ENCODE results near the gene SPRY2.
"Not testable (repeated sequence)": the region's sequence is repeated elsewhere in the genome, so short reads cannot be mapped to it uniquely, and the experiment has no call there.

Gene SPRY2

GRCh38 chr13:80348314-80348713 is 7.4 kb upstream of the SPRY2 start:
- peaks cover 10% of the 10 kb centered on the region for H3K27me3 ChIP-seq (ENCODE audit: insufficient read depth, low read length)
- no peak overlapping the region for H3K9ac ChIP-seq (ENCODE audit: low read depth, low read length)
- no peak overlapping the region for H3K4me3 ChIP-seq (ENCODE audit: low read length)

DNA sequence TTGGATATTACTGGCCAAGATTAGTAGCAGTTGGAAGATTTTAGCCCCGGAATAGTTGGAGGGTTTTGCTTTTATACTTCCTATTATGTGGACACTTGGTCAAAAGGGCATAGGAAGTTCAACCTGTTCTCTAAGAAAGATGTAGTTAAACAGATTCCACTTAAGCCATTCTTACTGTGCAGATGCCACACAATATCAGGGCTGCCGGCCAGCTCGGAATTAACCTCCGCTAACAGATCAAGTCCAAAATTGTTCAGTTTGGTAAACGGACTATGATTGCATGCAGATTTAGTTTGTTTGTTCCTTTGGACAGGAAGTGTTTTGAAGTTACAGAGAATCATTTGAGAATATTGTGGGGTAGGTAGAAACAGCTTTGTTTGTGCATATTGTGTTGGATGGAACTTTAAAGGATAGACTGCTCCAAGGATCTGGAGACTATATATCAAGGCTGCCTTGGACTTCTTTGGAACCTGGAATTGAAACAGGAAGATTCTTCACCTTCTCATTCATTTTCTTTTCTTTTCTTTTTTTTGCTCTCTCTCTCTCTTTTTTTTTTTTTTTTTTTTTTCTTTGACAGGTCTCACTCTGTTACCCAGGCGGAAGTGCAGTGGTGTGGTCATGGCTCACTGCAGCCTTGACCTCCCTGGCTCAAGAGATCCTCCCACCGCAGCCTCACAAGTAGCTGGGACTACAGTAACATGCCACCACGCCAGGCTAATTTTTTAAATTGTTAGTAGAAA is 5.0 kb upstream of the SPRY2 start:
- Histone ChIP-seq H3K4me3 (ENCODE audit: low read length) (no peak overlapping the region), H3K9ac (ENCODE audit: low read depth, low read length) (no peak overlapping the region), H3K27me3 (ENCODE audit: insufficient read depth, low read length) (peaks cover 14% of the 10 kb centered on the region), H3K9me3 (ENCODE audit: insufficient read depth, low read depth, low read length) (no peaks in the 10 kb centered on the region), H3K36me3 (ENCODE audit: insufficient read depth, low read depth, low read length) (no peaks in the 10 kb centered on the region), H3K4me1 (ENCODE audit: insufficient read depth, low read length) (peaks cover 25% of the 10 kb centered on the region), H3K27ac (ENCODE audit: low read length) (no peak overlapping the region)

More at GRCh38 chr13:80348314-80348713, 7.4 kb upstream of the SPRY2 start:
- Histone ChIP-seq H3K27ac (ENCODE audit: low read length) (no peak overlapping the region), H3K4me1 (ENCODE audit: insufficient read depth, low read length) (peaks cover 16% of the 10 kb centered on the region), H3K36me3 (ENCODE audit: insufficient read depth, low read depth, low read length) (no peaks in the 10 kb centered on the region), H3K9me3 (ENCODE audit: insufficient read depth, low read depth, low read length) (no peaks in the 10 kb centered on the region)

DNA sequence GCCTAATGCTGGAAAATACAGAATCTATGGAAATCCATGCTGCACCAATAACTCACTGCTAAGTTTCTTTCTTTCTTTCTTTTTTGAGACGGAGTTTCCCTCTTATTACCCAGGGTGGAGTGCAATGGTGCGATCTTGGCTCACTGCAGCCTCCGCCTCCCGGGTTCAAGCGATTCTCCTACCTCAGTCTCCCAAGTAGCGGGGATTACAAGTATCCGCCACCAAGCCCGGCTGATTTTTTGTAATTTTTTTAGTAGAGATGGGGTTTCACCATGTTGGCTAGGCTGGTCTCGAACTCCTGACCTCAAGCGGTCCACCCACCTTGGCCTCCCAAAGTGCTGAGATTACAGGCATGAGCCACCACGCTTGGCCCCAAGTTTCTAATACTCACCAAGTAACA is 3.1 kb upstream of the SPRY2 start:
- peaks cover 14% of the 10 kb centered on the region for H3K27me3 ChIP-seq (ENCODE audit: insufficient read depth, low read length)
- not testable (repeated sequence) for H3K9me3 ChIP-seq (ENCODE audit: insufficient read depth, low read depth, low read length); H3K27ac ChIP-seq (ENCODE audit: low read length); H3K36me3 ChIP-seq (ENCODE audit: insufficient read depth, low read depth, low read length); H3K9ac ChIP-seq (ENCODE audit: low read depth, low read length); H3K4me3 ChIP-seq (ENCODE audit: low read length)
- H3K4me1 ChIP-seq (ENCODE audit: insufficient read depth, low read length), result peaks cover 25% of the 10 kb centered on the region

DNA sequence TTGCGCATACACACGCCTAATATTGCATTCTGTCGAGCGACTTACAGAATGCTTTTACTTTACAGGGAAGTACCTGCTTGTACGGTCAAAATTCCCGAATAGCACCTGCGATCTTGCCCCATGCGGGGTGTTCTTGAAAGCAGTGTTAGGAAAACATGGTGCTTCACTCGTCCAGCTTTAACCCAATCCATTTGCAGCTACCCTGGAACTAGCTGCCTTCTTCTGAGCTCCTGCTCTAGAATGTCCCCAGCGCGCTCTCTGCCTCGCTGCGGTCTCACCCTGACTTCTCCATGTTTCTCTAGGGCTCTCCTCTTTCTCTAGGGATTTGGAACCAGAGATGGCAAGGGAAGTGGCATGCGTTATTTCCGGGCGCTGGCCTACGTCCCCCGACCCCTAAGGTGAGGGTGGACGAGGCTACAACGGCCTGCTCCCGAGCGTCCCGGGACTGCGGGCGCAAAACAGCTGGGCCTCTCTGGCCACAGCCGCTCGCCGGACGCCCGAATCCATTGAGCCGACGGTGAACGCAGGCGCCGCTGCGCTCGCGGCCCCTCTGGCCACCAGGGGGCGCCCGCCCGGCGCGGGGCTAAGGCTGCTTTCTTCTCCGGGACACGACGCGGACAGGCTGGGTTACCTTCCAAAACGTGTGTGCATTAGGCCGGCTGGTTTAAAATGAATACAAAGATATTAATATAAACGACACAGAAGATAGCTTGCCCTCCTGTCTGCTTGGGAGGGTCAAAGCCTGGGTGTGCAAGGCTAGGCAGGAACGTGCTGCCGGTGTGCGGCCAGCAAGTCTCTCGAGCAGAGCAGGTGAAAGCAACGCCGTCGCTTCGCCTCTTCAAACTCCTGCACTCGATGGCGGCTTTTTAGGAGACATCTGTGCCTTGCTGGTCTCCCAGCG is 1.8 kb upstream of the SPRY2 start:
- H3K36me3 ChIP-seq (ENCODE audit: insufficient read depth, low read depth, low read length), result peaks cover 8% of the 10 kb centered on the region
- peaks cover 25% of the 10 kb centered on the region for H3K4me1 ChIP-seq (ENCODE audit: insufficient read depth, low read length)
- H3K4me3 ChIP-seq (ENCODE audit: low read length), result peak overlapping the region; percentile 92
- H3K9me3 ChIP-seq (ENCODE audit: insufficient read depth, low read depth, low read length), result no peaks in the 10 kb centered on the region
- H3K27me3 ChIP-seq (ENCODE audit: insufficient read depth, low read length), result peaks cover 14% of the 10 kb centered on the region
- H3K27ac ChIP-seq (ENCODE audit: low read length), result peak overlapping the region; percentile 26
- H3K9ac ChIP-seq (ENCODE audit: low read depth, low read length), result peak overlapping the region; percentile 97; the same call in 1 of the 2 replicates

DNA sequence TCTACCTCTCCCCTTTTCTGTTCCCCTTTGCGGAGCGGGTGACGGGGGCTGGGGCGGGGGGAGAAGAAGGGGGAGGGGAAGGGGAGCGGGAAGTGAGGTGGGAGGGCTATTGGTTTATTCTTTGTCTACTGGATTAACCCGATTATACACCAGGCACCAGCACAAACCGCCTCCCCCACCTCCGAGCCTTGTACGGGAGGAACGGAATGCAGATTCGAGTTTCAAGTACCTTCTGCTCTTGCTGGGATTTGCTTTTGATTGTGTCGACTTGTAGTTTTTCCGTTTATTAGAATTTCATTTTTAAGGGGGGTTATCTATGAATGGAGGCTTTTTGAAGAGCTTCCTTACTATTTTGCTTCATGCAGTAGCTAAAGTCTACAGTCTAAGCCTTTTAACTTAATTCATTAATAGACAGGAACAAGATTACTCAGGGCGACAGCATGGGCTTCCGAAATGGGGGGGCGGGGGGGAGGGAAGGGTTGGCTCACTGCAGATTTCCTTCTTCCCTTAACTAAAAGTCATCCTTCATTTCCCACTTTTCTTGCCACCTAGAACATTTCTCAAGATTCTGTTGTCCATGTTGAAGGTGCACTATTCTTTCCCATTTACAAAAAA is 937 bp upstream of the SPRY2 start:
- Histone ChIP-seq H3K27me3 (ENCODE audit: insufficient read depth, low read length) (peaks cover 14% of the 10 kb centered on the region), H3K9me3 (ENCODE audit: insufficient read depth, low read depth, low read length) (no peaks in the 10 kb centered on the region), H3K9ac (ENCODE audit: low read depth, low read length) (peak overlapping the region; percentile 97), H3K27ac (ENCODE audit: low read length) (peak overlapping the region; percentile 95), H3K36me3 (ENCODE audit: insufficient read depth, low read depth, low read length) (peaks cover 17% of the 10 kb centered on the region), H3K4me3 (ENCODE audit: low read length) (peak overlapping the region; percentile 92), H3K4me1 (ENCODE audit: insufficient read depth, low read length) (peaks cover 29% of the 10 kb centered on the region)

GRCh38 chr13:80340651-80341100 is 250 bp downstream of the SPRY2 start:
- Histone ChIP-seq H3K9me3 (ENCODE audit: insufficient read depth, low read depth, low read length) (no peaks in the 10 kb centered on the region), H3K9ac (ENCODE audit: low read depth, low read length) (peak overlapping the region; percentile 100), H3K27ac (ENCODE audit: low read length) (peak overlapping the region; percentile 95), H3K4me1 (ENCODE audit: insufficient read depth, low read length) (peaks cover 32% of the 10 kb centered on the region), H3K36me3 (ENCODE audit: insufficient read depth, low read depth, low read length) (peaks cover 29% of the 10 kb centered on the region), H3K4me3 (ENCODE audit: low read length) (peak overlapping the region; percentile 92), H3K27me3 (ENCODE audit: insufficient read depth, low read length) (peaks cover 14% of the 10 kb centered on the region)

GRCh38 chr13:80339912-80340650 is 845 bp downstream of the SPRY2 start:
- H3K4me3 ChIP-seq (ENCODE audit: low read length), result peak overlapping the region; percentile 92
- H3K27ac ChIP-seq (ENCODE audit: low read length), result peak overlapping the region; percentile 95
- peaks cover 35% of the 10 kb centered on the region for H3K36me3 ChIP-seq (ENCODE audit: insufficient read depth, low read depth, low read length)
- H3K9me3 ChIP-seq (ENCODE audit: insufficient read depth, low read depth, low read length), result no peaks in the 10 kb centered on the region
- H3K9ac ChIP-seq (ENCODE audit: low read depth, low read length), result peak overlapping the region; percentile 100
- H3K4me1 ChIP-seq (ENCODE audit: insufficient read depth, low read length), result peaks cover 31% of the 10 kb centered on the region
- H3K27me3 ChIP-seq (ENCODE audit: insufficient read depth, low read length), result peaks cover 14% of the 10 kb centered on the region

- peaks cover 14% of the 10 kb centered on the region for H3K27me3 ChIP-seq (ENCODE audit: insufficient read depth, low read length)
- peaks cover 40% of the 10 kb centered on the region for H3K36me3 ChIP-seq (ENCODE audit: insufficient read depth, low read depth, low read length)
- no peaks in the 10 kb centered on the region for H3K9me3 ChIP-seq (ENCODE audit: insufficient read depth, low read depth, low read length)
- peaks cover 26% of the 10 kb centered on the region for H3K4me1 ChIP-seq (ENCODE audit: insufficient read depth, low read length)
- peak overlapping the region; percentile 95 for H3K27ac ChIP-seq (ENCODE audit: low read length)
- H3K4me3 ChIP-seq (ENCODE audit: low read length), result peak overlapping the region; percentile 92
- peak overlapping the region; percentile 100 for H3K9ac ChIP-seq (ENCODE audit: low read depth, low read length)
Measured at GRCh38 chr13:80339563-80339911, 1.4 kb downstream of the SPRY2 start.

DNA sequence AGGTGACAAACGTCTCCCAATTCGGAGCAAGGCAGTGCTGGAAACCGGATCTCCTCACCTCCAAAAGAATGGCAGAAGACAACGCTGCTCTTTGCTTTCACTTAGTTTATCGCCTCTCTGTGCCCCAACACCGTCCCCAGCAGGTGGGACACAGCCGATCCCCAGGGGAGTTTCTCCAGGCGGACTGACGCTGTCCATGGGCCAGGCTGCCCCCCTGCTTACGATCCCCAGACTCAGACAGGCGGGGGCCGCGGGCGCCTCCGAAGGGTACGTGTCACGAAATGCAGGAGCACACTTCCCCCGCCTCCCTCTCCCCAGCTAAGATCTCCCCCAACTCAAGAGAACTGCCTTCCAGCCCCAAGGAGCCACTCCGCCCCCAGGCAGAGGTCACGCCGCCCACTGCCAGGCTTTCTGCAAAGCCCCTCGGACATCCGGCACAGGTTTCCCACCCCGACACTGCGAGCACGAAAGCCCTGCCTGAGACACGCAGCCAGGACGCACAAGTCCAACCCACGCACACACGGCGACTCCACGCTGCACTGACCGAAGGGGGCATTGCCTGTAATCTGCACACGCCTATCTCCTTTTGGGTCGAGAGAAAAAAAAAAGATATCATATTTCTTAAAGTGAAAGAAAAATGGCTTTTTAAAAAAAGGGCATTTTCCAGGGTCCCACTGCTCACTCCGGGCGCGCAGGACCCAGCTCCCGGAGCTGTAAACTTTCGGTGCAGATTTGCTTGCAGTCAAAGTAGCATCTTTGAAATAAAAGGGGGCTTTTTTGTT is 2.0 kb downstream of the SPRY2 start:
- H3K27me3 ChIP-seq (ENCODE audit: insufficient read depth, low read length), result peaks cover 10% of the 10 kb centered on the region
- no peak overlapping the region for H3K27ac ChIP-seq (ENCODE audit: low read length)
- H3K36me3 ChIP-seq (ENCODE audit: insufficient read depth, low read depth, low read length), result peaks cover 44% of the 10 kb centered on the region
- H3K9ac ChIP-seq (ENCODE audit: low read depth, low read length), result peak overlapping the region; percentile 100
- peaks cover 24% of the 10 kb centered on the region for H3K4me1 ChIP-seq (ENCODE audit: insufficient read depth, low read length)
- H3K4me3 ChIP-seq (ENCODE audit: low read length), result peak overlapping the region; percentile 92
- H3K9me3 ChIP-seq (ENCODE audit: insufficient read depth, low read depth, low read length), result no peaks in the 10 kb centered on the region

DNA sequence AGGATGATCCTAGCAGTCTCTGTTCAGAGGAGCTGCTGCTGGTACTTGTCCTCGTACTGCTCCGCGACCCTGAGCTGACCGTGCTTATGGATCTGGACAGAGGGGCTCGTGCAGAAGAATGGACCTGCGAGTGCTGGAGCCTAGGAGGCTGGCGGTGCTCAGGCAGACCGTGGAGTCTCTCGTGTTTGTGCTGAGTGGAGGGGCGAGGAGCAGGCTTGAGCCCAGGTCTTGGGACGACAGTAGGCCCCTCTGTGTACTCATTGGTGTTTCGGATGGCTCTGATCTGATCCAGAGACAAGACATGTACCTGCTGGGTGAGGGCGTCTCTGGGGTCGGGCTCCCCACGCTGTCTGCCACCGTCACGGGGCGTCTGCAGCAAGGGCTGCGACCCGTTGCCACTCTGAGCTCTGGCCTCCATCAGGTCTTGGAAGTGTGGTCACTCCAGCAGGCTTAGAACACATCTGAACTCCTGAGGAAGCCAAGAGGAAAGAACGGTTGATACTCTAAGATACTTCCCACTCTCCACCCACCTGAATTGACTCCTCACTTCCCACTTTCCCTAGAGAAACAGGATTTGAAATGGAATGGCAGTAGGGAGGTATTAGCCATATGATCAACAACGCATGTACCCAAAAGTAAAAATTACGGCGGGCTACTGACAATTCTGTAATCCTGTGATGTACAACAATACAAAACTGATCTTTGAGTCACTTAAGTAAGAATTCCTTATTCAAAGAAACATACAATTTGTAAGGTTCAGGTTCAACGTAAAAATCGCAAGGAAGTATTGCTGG is 3.4 kb downstream of the SPRY2 start:
- Histone ChIP-seq H3K27ac (ENCODE audit: low read length) (no peak overlapping the region), H3K36me3 (ENCODE audit: insufficient read depth, low read depth, low read length) (peaks cover 47% of the 10 kb centered on the region), H3K9ac (ENCODE audit: low read depth, low read length) (peak overlapping the region; percentile 100; the same call in 1 of the 2 replicates), H3K27me3 (ENCODE audit: insufficient read depth, low read length) (no peaks in the 10 kb centered on the region), H3K9me3 (ENCODE audit: insufficient read depth, low read depth, low read length) (no peaks in the 10 kb centered on the region), H3K4me1 (ENCODE audit: insufficient read depth, low read length) (peaks cover 17% of the 10 kb centered on the region), H3K4me3 (ENCODE audit: low read length) (peak overlapping the region; percentile 92)

All from iPS-20b (cell line).